Measurements from ENCODE around the gene HOXC13.

Gene HOXC13

GRCh38 chr12:53982648-53983567 lies 44.3 kb downstream of the HOXC13 start:
- no peak for DNase-seq

- DNase-seq = no peak
These were observed 44.9 kb downstream of the HOXC13 start for GRCh38 chr12:53983568-53983949.

GRCh38 chr12:53983950-53984572 lies 45.4 kb downstream of the HOXC13 start:
- no peak for DNase-seq

GRCh38 chr12:53984901-53985691 lies 46.5 kb downstream of the HOXC13 start, which contains the start of gene HOXC10:
HOXC10 (plus strand) TSS chr12:53985146; CDS start chr12:53985260, 114 bp downstream.
- peak; percentile 93 for DNase-seq

- DNase-seq = no peak
These were observed 47.0 kb downstream of the HOXC13 start for GRCh38 chr12:53985692-53985993.

- no peak for DNase-seq
These were observed 47.5 kb downstream of the HOXC13 start for GRCh38 chr12:53985994-53986685.

GRCh38 chr12:53986686-53987483 lies 48.3 kb downstream of the HOXC13 start:
- no peak for DNase-seq

GRCh38 chr12:53987787-53988230 lies 49.2 kb downstream of the HOXC13 start:
- DNase-seq = no peak

- DNase-seq = no peak
These were observed 50.1 kb downstream of the HOXC13 start for GRCh38 chr12:53988541-53989226.

GRCh38 chr12:53989227-53990113 lies 50.8 kb downstream of the HOXC13 start:
- DNase-seq = peak; percentile 64

- no peak for DNase-seq
These were observed 51.9 kb downstream of the HOXC13 start for GRCh38 chr12:53990311-53991076.

- DNase-seq = peak; percentile 62
These were observed 52.4 kb downstream of the HOXC13 start for GRCh38 chr12:53991077-53991460.

- DNase-seq = no peak
These were observed 53.8 kb downstream of the HOXC13 start for GRCh38 chr12:53992377-53992889.

- DNase-seq = no peak
These were observed 54.8 kb downstream of the HOXC13 start for GRCh38 chr12:53993162-53994008.

GRCh38 chr12:53994009-53994263 lies 55.3 kb downstream of the HOXC13 start:
- DNase-seq = no peak

GRCh38 chr12:53994264-53995001 lies 55.8 kb downstream of the HOXC13 start:
- DNase-seq = no peak

- no peak for DNase-seq
These were observed 56.4 kb downstream of the HOXC13 start for GRCh38 chr12:53995002-53995377.
